ENCODE data around the gene CIB1.

Gene CIB1

GRCh38 chr15:90212221-90213098 is 21.3 kb downstream of the CIB1 start:
- ChIA-PET CTCF (interaction anchor here (0.7 to 1.1 kb wide), 4 partner anchors 9 to 21 kb away, joined by 3 to 6 read pairs (median 3); partner anchors contain the start of genes CIB1, GDPGP1 and SEMA4B), POLR2A (no interaction called here)
- Histone ChIP-seq H3K36me3 (ENCODE audit: control insufficient read depth in 4 of 4, insufficient read depth in 4 of 4, low read length in 3 of 4) (peaks cover 0 to 2% (median under 1%) of the 10 kb centered on the region in 4 experiments), H3K9me3 (ENCODE audit: control extremely low read depth in 1 of 5, control insufficient read depth in 4 of 5, insufficient read depth in 2 of 5, low read depth in 1 of 5, low read length in 4 of 5) (no peaks in the 10 kb centered on the region), H3K27ac (ENCODE audit: insufficient read depth in 1 of 2, low read depth in 1 of 2, low read length in 2 of 2, poor library complexity in 1 of 2, severe bottlenecking in 2 of 2) (no peak overlapping the region), H3K27me3 (replicated peaks in 2 of 5; ENCODE audit: control insufficient read depth in 4 of 5, insufficient read depth in 5 of 5, low read length in 4 of 5) (no peaks in the 10 kb centered on the region), H3K4me1 (ENCODE audit: control extremely low read depth in 1 of 4, control insufficient read depth in 4 of 4, insufficient read depth in 4 of 4, low read length in 3 of 4) (peaks cover 0 to 37% (median 27%) of the 10 kb centered on the region in 4 experiments), H3K4me3 (ENCODE audit: control insufficient read depth in 1 of 7, extremely low read depth in 1 of 7, insufficient read depth in 4 of 7, low read depth in 2 of 7, low read length in 6 of 7) (no peak overlapping the region)
- DNase-seq = no peak
- WGBS (ENCODE audit: insufficient coverage) = 97% methylated on average over 24 of the region's 35 CpGs

GRCh38 chr15:90211440-90212143 is 22.1 kb downstream of the CIB1 start:
- ChIA-PET CTCF (no interaction called here), POLR2A (no interaction called here)
- H3K4me1 ChIP-seq (ENCODE audit: control extremely low read depth in 1 of 4, control insufficient read depth in 4 of 4, insufficient read depth in 4 of 4, low read length in 3 of 4) = peaks cover 0 to 37% (median 27%) of the 10 kb centered on the region in 4 experiments
- peak overlapping the region in 1 of 7 experiments; percentile 28 for H3K4me3 ChIP-seq (ENCODE audit: control insufficient read depth in 1 of 7, extremely low read depth in 1 of 7, insufficient read depth in 4 of 7, low read depth in 2 of 7, low read length in 6 of 7)
- peak in 2 of 3 donors; percentile 26 to 41 for DNase-seq
- no peaks in the 10 kb centered on the region for H3K27me3 ChIP-seq (replicated peaks in 2 of 5; ENCODE audit: control insufficient read depth in 4 of 5, insufficient read depth in 5 of 5, low read length in 4 of 5)
- peaks cover 0 to 2% (median 0%) of the 10 kb centered on the region in 4 experiments for H3K36me3 ChIP-seq (ENCODE audit: control insufficient read depth in 4 of 4, insufficient read depth in 4 of 4, low read length in 3 of 4)
- no peaks in the 10 kb centered on the region for H3K9me3 ChIP-seq (ENCODE audit: control extremely low read depth in 1 of 5, control insufficient read depth in 4 of 5, insufficient read depth in 2 of 5, low read depth in 1 of 5, low read length in 4 of 5)
- H3K27ac ChIP-seq (ENCODE audit: insufficient read depth in 1 of 2, low read depth in 1 of 2, low read length in 2 of 2, poor library complexity in 1 of 2, severe bottlenecking in 2 of 2) = no peak overlapping the region
- WGBS (ENCODE audit: insufficient coverage) = 76% methylated on average over 8 of the region's 13 CpGs

- no peak overlapping the region for H3K27ac ChIP-seq (ENCODE audit: insufficient read depth in 1 of 2, low read depth in 1 of 2, low read length in 2 of 2, poor library complexity in 1 of 2, severe bottlenecking in 2 of 2)
Observed at GRCh38 chr15:90211009-90211408, 22.7 kb downstream of the CIB1 start.

GRCh38 chr15:90210593-90210992 is 23.1 kb downstream of the CIB1 start:
- Histone ChIP-seq H3K27ac (ENCODE audit: insufficient read depth in 1 of 2, low read depth in 1 of 2, low read length in 2 of 2, poor library complexity in 1 of 2, severe bottlenecking in 2 of 2) (no peak overlapping the region), H3K27me3 (replicated peaks in 2 of 5; ENCODE audit: control insufficient read depth in 4 of 5, insufficient read depth in 5 of 5, low read length in 4 of 5) (no peaks in the 10 kb centered on the region), H3K9me3 (ENCODE audit: control extremely low read depth in 1 of 5, control insufficient read depth in 4 of 5, insufficient read depth in 2 of 5, low read depth in 1 of 5, low read length in 4 of 5) (no peaks in the 10 kb centered on the region), H3K36me3 (ENCODE audit: control insufficient read depth in 4 of 4, insufficient read depth in 4 of 4, low read length in 3 of 4) (no peaks in the 10 kb centered on the region), H3K4me3 (ENCODE audit: control insufficient read depth in 1 of 7, extremely low read depth in 1 of 7, insufficient read depth in 4 of 7, low read depth in 2 of 7, low read length in 6 of 7) (no peak overlapping the region), H3K4me1 (ENCODE audit: control extremely low read depth in 1 of 4, control insufficient read depth in 4 of 4, insufficient read depth in 4 of 4, low read length in 3 of 4) (peaks cover 0 to 37% (median 27%) of the 10 kb centered on the region in 4 experiments)
- CTCF ChIA-PET = no interaction called here
- DNase-seq = no peak
- POLR2A ChIA-PET = no interaction called here
- WGBS (ENCODE audit: insufficient coverage) = 93% methylated on average over 8 of the region's 8 CpGs

More at GRCh38 chr15:90211009-90211408, 22.7 kb downstream of the CIB1 start:
- Histone ChIP-seq H3K9me3 (ENCODE audit: control extremely low read depth in 1 of 5, control insufficient read depth in 4 of 5, insufficient read depth in 2 of 5, low read depth in 1 of 5, low read length in 4 of 5) (no peaks in the 10 kb centered on the region), H3K4me3 (ENCODE audit: control insufficient read depth in 1 of 7, extremely low read depth in 1 of 7, insufficient read depth in 4 of 7, low read depth in 2 of 7, low read length in 6 of 7) (no peak overlapping the region), H3K27me3 (replicated peaks in 2 of 5; ENCODE audit: control insufficient read depth in 4 of 5, insufficient read depth in 5 of 5, low read length in 4 of 5) (no peaks in the 10 kb centered on the region), H3K36me3 (ENCODE audit: control insufficient read depth in 4 of 4, insufficient read depth in 4 of 4, low read length in 3 of 4) (no peaks in the 10 kb centered on the region), H3K4me1 (ENCODE audit: control extremely low read depth in 1 of 4, control insufficient read depth in 4 of 4, insufficient read depth in 4 of 4, low read length in 3 of 4) (peaks cover 0 to 37% (median 27%) of the 10 kb centered on the region in 4 experiments)
- POLR2A ChIA-PET = no interaction called here
- CTCF ChIA-PET = no interaction called here
- no peak for DNase-seq
- WGBS (ENCODE audit: insufficient coverage) = 90% methylated on average over 6 of the region's 9 CpGs

GRCh38 chr15:90209591-90209990 is 24.1 kb downstream of the CIB1 start:
- Histone ChIP-seq H3K27me3 (replicated peaks in 2 of 5; ENCODE audit: control insufficient read depth in 4 of 5, insufficient read depth in 5 of 5, low read length in 4 of 5) (no peaks in the 10 kb centered on the region), H3K4me1 (ENCODE audit: control extremely low read depth in 1 of 4, control insufficient read depth in 4 of 4, insufficient read depth in 4 of 4, low read length in 3 of 4) (peaks cover 0 to 37% (median 27%) of the 10 kb centered on the region in 4 experiments), H3K4me3 (ENCODE audit: control insufficient read depth in 1 of 7, extremely low read depth in 1 of 7, insufficient read depth in 4 of 7, low read depth in 2 of 7, low read length in 6 of 7) (no peak overlapping the region), H3K27ac (ENCODE audit: insufficient read depth in 1 of 2, low read depth in 1 of 2, low read length in 2 of 2, poor library complexity in 1 of 2, severe bottlenecking in 2 of 2) (no peak overlapping the region), H3K36me3 (ENCODE audit: control insufficient read depth in 4 of 4, insufficient read depth in 4 of 4, low read length in 3 of 4) (no peaks in the 10 kb centered on the region), H3K9me3 (ENCODE audit: control extremely low read depth in 1 of 5, control insufficient read depth in 4 of 5, insufficient read depth in 2 of 5, low read depth in 1 of 5, low read length in 4 of 5) (no peaks in the 10 kb centered on the region)
- CTCF ChIA-PET = interaction anchor here (1.4 to 2.9 kb wide), 2 partner anchors 9 to 12 kb away, joined by 5 to 13 read pairs; no protein-coding TSS in a partner anchor
- 54% methylated on average over 7 of the region's 9 CpGs for WGBS (ENCODE audit: insufficient coverage)
- no peak for DNase-seq
- POLR2A ChIA-PET = no interaction called here

- POLR2A ChIA-PET = interaction anchor here (0.7 kb wide), 2 partner anchors 18 to 45 kb away, joined by 3 read pairs; no protein-coding TSS in a partner anchor
- no peaks in the 10 kb centered on the region for H3K9me3 ChIP-seq (ENCODE audit: control extremely low read depth in 1 of 5, control insufficient read depth in 4 of 5, insufficient read depth in 2 of 5, low read depth in 1 of 5, low read length in 4 of 5)
- peaks cover 0 to 30% (median 21%) of the 10 kb centered on the region in 4 experiments for H3K4me1 ChIP-seq (ENCODE audit: control extremely low read depth in 1 of 4, control insufficient read depth in 4 of 4, insufficient read depth in 4 of 4, low read length in 3 of 4)
Observed at GRCh38 chr15:90208356-90208755, 25.4 kb downstream of the CIB1 start.

More at GRCh38 chr15:90208356-90208755, 25.4 kb downstream of the CIB1 start:
- no peaks in the 10 kb centered on the region for H3K36me3 ChIP-seq (ENCODE audit: control insufficient read depth in 4 of 4, insufficient read depth in 4 of 4, low read length in 3 of 4)
- CTCF ChIA-PET = interaction anchor here (0.6 to 2.9 kb wide), 3 partner anchors 9 to 13 kb away, joined by 3 to 13 read pairs (median 5); no protein-coding TSS in a partner anchor
- H3K4me3 ChIP-seq (ENCODE audit: control insufficient read depth in 1 of 7, extremely low read depth in 1 of 7, insufficient read depth in 4 of 7, low read depth in 2 of 7, low read length in 6 of 7) = no peak overlapping the region
- 97% methylated on average over 3 of the region's 6 CpGs for WGBS (ENCODE audit: insufficient coverage)
- no peaks in the 10 kb centered on the region for H3K27me3 ChIP-seq (replicated peaks in 2 of 5; ENCODE audit: control insufficient read depth in 4 of 5, insufficient read depth in 5 of 5, low read length in 4 of 5)
- no peak overlapping the region for H3K27ac ChIP-seq (ENCODE audit: insufficient read depth in 1 of 2, low read depth in 1 of 2, low read length in 2 of 2, poor library complexity in 1 of 2, severe bottlenecking in 2 of 2)
- no peak for DNase-seq

All from common myeloid progenitor, CD34-positive (primary cell).